Measurements from ENCODE around the gene SPTLC3.

GRCh38 chr20:13216533-13216932 is 207.8 kb downstream of the SPTLC3 start:
- TF ChIP-seq POLR2A (IDR thresholded peaks at IDR 0.05; ENCODE audit: low read depth, low read length) (no peak), POLR2AphosphoS5 (IDR thresholded peaks at IDR 0.05; ENCODE audit: low read depth, low read length) (no peak), POU2F2 (IDR thresholded peaks at IDR 0.05; ENCODE audit: low read depth, low read length) (no peak)
